Panc1 (cell line): ENCODE measurements around the gene TMPRSS3. TPM values are rescaled to one million over a fixed set of nuclear protein-coding genes. Genes with fewer than 3 reads are reported as not detected.

ENCODE experiments used
- ATAC-seq: fragments of 200-7000 bp; cut with Tn5 transposase; 2 replicates; pipeline ENCODE4 v1.9.1; 2020; ENCODE audit warnings: mild to moderate bottlenecking, moderate library complexity
- BruUV-seq: library from RNA; stranded (reverse); fragments of 400-500 nt; replicated peaks from 2 replicates; lab custom pipeline; 2021; lab: Mats Ljungman, UMichigan
- CTCF ChIA-PET: fragments of 300-600 bp; sonication (Branson Sonifier 250); formaldehyde crosslinking; loops from one replicate; lab custom pipeline; 2022; ENCODE audit warnings: antibody characterized with exemption; lab: Charles Lee
- POLR2A ChIA-PET: fragments of 300-600 bp; sonication (Branson Sonifier 250); formaldehyde crosslinking; loops from one replicate; lab custom pipeline; 2022; ENCODE audit warnings: antibody characterized with exemption; lab: Charles Lee
- DNase-seq: peaks from one replicate; pipeline ENCODE4 v3.0.0-alpha.2; 2010; ENCODE audit warnings: low read depth, low spot score
- H3K27ac ChIP-seq: 2 replicates; pipeline ENCODE4 v1.5.1; 2011; ENCODE audit warnings: mild to moderate bottlenecking, low read length, inconsistent platforms
- H3K27me3 ChIP-seq: fragments of 200-500 bp; sonication (Bioruptor generic); 2 replicates; pipeline ENCODE4 v1.6.0; 2014; ENCODE audit warnings: low read length, inconsistent platforms; ENCODE audit not compliant: control insufficient read depth, insufficient read depth
- H3K36me3 ChIP-seq: fragments of 200-500 bp; sonication (Bioruptor generic); 2 replicates; pipeline ENCODE4 v1.5.1; 2014; ENCODE audit warnings: inconsistent platforms, mild to moderate bottlenecking, low read length, moderate library complexity; ENCODE audit not compliant: control insufficient read depth, insufficient read depth
- H3K4me1 ChIP-seq: 2 replicates; pipeline ENCODE4 v1.5.1; 2011; ENCODE audit warnings: inconsistent platforms, mild to moderate bottlenecking, low read length, moderate library complexity; ENCODE audit not compliant: control insufficient read depth, insufficient read depth
- H3K4me3 ChIP-seq, 2 experiments: 2 replicates each; pipeline ENCODE4 v1.5.1; 2011 to 2012; ENCODE audit warnings: low read depth in 2 of 2, low read length in 2 of 2, mild to moderate bottlenecking in 2 of 2, inconsistent platforms in 1 of 2, moderate library complexity in 1 of 2
- H3K9me3 ChIP-seq: fragments of 200-500 bp; sonication (Bioruptor generic); 2 replicates; pipeline ENCODE4 v1.5.1; 2014; ENCODE audit warnings: low read depth, mild to moderate bottlenecking, inconsistent platforms, low read length, moderate library complexity; ENCODE audit not compliant: control insufficient read depth, insufficient read depth
- CTCF ChIP-seq: fragments of 450-650 bp; IDR thresholded peaks from 2 replicates; pipeline ENCODE4 v1.5.1; 2017; ENCODE audit warnings: mild to moderate bottlenecking
- POLR2AphosphoS5 ChIP-seq: IDR thresholded peaks from 2 replicates; pipeline ENCODE4 v1.6.1; 2012; ENCODE audit warnings: mild to moderate bottlenecking, low read depth, low read length, moderate library complexity
- REST ChIP-seq, 2 experiments: IDR thresholded peaks; 2 replicates each; pipeline ENCODE4 v1.6.1; 2011 to 2012; ENCODE audit warnings: low read depth in 2 of 2, control low read depth in 1 of 2, low read length in 1 of 2, mild to moderate bottlenecking in 1 of 2, moderate library complexity in 1 of 2; ENCODE audit not compliant: insufficient read depth in 1 of 2
- SIN3A ChIP-seq: IDR thresholded peaks from 2 replicates; pipeline ENCODE4 v1.6.1; 2012; ENCODE audit warnings: low read depth, mild to moderate bottlenecking, low read length, moderate library complexity, borderline replicate concordance; ENCODE audit not compliant: insufficient read depth
- TCF7L2 ChIP-seq: IDR thresholded peaks from 2 replicates; pipeline ENCODE4 v1.6.1; 2011; ENCODE audit warnings: mild to moderate bottlenecking, low read depth, low read length, inconsistent platforms
- in situ Hi-C: cut with HindIII; loops from 2 replicates; pipeline ENCODE4 v1.10.0; 2016; ENCODE audit warnings: low sequenced_read_pairs, low pct_unique_long_range_greater_than_20kb
- intact Hi-C: fragments of 100-400 bp; cut with micrococcal nuclease; formaldehyde crosslinking; loops from one replicate; pipeline ENCODE4 v1.10.0; 2022; ENCODE audit not compliant: unreplicated experiment
- total RNA-seq: library from RNA; stranded (reverse); gene quantifications from one replicate; pipeline ENCODE4 v1.2.1, GENCODE V29; 2021; ENCODE audit not compliant: unreplicated experiment

TMPRSS3 gene
- total RNA-seq, 1 experiment from 2014 or later: not detected

GRCh38 chr21:42332557-42333317 is 63.1 kb downstream of the TMPRSS3 start:
- Histone ChIP-seq H3K9me3 (no peaks in the 10 kb centered on the region), H3K4me3 (no peak overlapping the region), H3K27me3 (no peaks in the 10 kb centered on the region), H3K36me3 (no peaks in the 10 kb centered on the region), H3K4me1 (no peaks in the 10 kb centered on the region), H3K27ac (no peak overlapping the region)
- TF ChIP-seq REST (IDR thresholded peaks at IDR 0.05; ENCODE audit: insufficient read depth in 1 of 2, low read depth in 2 of 2, low read length in 1 of 2): no peak
- no peak for TF ChIP-seq POLR2AphosphoS5
- TF ChIP-seq TCF7L2: no peak
- TF ChIP-seq CTCF: no peak
- no peak for TF ChIP-seq SIN3A
- no TSS peak for BruUV-seq
- ChIA-PET POLR2A (no interaction called here), CTCF (no interaction called here)
- ATAC-seq (no peak), DNase-seq (no peak)
- in situ Hi-C loops: no loop called here
- intact Hi-C loops: no loop called here

- no peaks in the 10 kb centered on the region for H3K4me1 ChIP-seq
- no peak overlapping the region for H3K27ac ChIP-seq
- no peak for TF ChIP-seq CTCF
- no peak for TF ChIP-seq TCF7L2
- TF ChIP-seq POLR2AphosphoS5: no peak
- TF ChIP-seq REST (IDR thresholded peaks at IDR 0.05; ENCODE audit: insufficient read depth in 1 of 2, low read depth in 2 of 2, low read length in 1 of 2): no peak
- no peak for TF ChIP-seq SIN3A
- ATAC-seq (no peak), DNase-seq (no peak)
- intact Hi-C loops: no loop called here
- no peaks in the 10 kb centered on the region for H3K36me3 ChIP-seq
- ChIA-PET CTCF (no interaction called here), POLR2A (no interaction called here)
- in situ Hi-C loops: no loop called here
- BruUV-seq: no TSS peak
- H3K27me3 ChIP-seq: peaks cover 2% of the 10 kb centered on the region; the same call in 1 of the 2 replicates
- no peak overlapping the region for H3K4me3 ChIP-seq
- no peaks in the 10 kb centered on the region for H3K9me3 ChIP-seq
Observed at GRCh38 chr21:42331660-42332059, 64.2 kb downstream of the TMPRSS3 start.
